GM19463 (cell line): ENCODE results near the gene SLPI.

Experiments used
- ATAC-seq: cut with Tn5 transposase; IDR thresholded peaks from one replicate; pipeline ENCODE4 v1.9.1; 2021; ENCODE audit warnings: mild to moderate bottlenecking, moderate library complexity; ENCODE audit not compliant: unreplicated experiment

SLPI gene

DNA sequence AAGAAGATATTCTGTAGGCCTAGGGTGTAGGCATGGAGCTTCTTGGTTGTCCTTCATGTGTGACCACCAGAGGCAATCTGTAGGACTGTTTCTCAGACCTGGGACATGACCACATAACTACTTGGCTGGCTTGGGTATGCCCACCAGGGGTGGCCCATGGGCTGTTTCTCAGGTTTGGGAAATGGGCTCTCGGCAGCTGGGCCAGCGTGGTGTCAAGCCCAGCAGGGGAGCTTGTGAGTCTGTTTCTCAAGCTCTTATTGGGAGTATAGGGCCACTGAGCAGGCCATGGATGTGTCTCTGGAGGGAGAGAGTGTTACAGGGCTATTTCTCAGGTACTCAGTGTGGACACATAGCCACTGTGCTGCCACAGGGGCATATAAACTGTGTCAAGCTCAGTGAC, 35.7 kb downstream of the SLPI start:
- no peak for ATAC-seq

DNA sequence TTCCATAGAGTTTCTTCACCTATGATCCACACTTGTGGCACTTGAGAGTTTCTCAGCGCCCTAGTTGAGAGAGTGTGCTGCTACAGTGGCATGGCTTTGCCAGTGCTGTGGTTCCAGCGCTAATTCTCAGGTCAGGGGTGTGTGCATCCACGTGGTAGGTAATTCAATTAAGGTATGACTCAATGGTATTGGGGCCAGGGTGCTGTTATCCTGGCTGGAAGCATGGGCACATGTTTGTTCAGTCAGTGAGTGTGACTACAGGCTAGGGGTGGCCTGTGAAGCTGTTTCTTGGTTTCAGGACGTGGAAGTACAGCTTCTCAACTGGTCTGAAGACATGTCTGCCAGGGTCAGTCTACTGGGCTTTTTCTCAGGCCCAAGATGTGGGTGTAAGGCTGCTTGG, 36.2 kb downstream of the SLPI start:
- ATAC-seq = no peak

DNA sequence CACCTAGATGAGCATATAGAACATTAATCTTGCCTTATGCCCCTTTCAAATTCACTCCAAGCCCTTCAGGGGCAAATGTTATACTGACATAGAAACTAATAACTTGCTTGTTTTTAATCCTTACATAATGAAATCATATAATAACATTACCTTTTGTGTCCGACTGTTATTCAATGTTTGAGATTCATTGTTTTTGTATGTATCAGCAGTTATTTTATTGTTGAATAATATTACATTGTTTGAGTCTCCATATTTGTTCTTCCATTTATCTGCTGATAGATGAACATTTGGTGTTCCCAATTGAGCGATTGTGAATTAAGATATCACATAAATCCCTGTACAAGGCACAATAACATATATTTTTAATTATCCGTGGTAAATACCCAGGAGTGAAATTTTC, 41.5 kb downstream of the SLPI start:
- no peak for ATAC-seq

DNA sequence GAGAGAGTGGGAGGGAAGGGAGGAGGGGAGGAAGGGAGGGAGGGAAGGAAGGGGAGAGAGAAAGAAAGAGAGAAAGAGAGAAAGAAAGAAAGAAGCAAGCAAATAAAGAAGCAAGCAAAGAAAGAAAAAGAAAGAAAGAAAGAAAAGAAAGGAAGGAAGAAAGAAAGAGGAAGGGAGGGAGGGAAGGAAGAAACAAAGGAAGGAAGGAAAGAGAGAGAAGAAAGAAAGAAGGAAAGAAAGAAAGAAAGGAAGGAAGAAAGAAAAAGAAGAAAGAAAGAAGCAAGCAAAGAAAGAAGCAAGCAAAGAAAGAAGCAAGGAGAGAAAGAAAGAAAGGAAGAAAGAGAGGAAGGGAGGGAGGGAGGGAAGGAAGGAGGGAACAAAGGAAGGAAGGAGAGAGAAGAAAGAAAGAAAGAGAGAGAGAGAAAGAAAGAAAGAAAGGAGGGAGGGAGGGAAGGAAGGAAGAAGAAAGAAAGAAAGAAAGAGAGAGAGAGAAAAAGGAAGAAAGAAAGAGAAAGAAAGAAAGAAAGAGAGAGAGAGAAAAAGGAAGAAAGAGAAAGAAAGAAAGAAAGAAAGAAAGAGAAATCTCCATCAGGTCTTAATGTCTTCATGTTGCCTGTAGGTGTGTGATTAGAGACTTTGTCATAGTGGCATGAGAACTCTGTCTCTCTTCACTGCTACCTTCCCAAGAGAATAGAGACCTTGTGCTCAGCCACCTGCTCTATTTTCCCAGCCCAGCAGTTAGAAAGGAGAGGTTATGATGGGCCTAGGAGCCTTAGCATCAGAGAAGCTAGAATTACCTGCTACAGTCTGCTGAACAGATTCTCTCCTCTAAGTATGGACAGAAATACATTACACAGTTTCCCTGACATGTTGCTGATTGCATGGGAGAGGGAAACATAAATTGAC, 42.5 kb downstream of the SLPI start:
- no peak for ATAC-seq

DNA sequence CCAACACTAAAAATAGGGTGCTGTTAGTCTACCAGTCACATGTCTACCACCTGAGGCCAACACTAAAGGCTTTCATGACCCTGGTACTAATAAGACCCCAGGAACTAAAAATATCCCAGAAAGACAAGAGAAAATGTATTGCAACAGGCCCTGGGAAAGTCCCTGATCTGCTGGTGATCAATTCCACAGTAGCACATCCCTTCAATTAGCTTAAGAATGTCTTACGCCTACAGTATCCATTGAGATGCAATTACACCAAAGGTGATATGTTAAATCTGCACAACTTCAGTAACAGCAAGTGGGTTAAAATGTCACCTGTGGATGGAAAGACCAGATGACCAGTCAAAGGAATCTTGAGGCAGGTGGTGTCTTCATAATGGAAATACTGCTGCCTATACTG, 44.4 kb downstream of the SLPI start:
- ATAC-seq = no peak

DNA sequence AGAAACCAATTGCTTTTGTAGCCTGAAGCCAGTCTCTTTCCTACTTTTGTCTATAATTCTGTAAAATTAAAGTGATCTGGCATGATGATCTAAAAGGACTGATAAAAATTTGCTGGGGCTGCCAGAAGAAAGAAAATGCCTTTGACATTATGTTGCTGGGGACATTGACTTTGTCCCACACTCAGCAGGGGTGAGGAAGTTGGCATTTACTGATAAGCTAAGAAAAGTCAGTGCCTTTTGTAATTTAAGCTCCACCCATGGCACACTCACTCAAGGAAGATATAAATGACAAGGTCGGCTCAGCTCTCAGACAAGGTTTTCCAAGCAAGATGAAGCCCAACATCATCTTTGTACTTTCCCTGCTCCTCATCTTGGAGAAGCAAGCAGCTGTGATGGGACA, 47.6 kb downstream of the SLPI start, which contains the start of gene SEMG1:
Gene SEMG1, plus strand, starts transcription at position 309 of the 400 bp plus-strand sequence. Its CDS starts 21 bp downstream, at position 330.
- no peak for ATAC-seq
